Tibial artery (tissue), 4 donors: Measurements from ENCODE around the gene PPP4R2.

Experiments
- DNase-seq, 2 donors: peaks; one replicate each; pipeline ENCODE4 v3.0.0-alpha.2; 2019
- H3K27ac ChIP-seq, 2 donors: fragments of 200-600 bp; sonication (generic) in 1 of 2; 1 replicate in 1 of 2; 2 replicates in 1 of 2; pipeline ENCODE4 v1.5.1; 2018 to 2019; ENCODE audit warnings: mild to moderate bottlenecking in 1 of 2
- H3K27me3 ChIP-seq, 2 donors: fragments of 200-600 bp; sonication (generic) in 1 of 2; one replicate each; pipeline versions ENCODE4 v1.5.1 to v1.6.0; 2016 to 2019
- H3K36me3 ChIP-seq, 3 donors: fragments of 200-600 bp; sonication (generic) in 2 of 3; one replicate each; pipeline ENCODE4 v1.5.1; 2016 to 2019; ENCODE audit warnings: mild to moderate bottlenecking in 2 of 3
- H3K4me1 ChIP-seq, 4 donors: fragments of 200-600 bp; sonication (generic) in 2 of 4; 1 replicate in 3 of 4; 2 replicates in 1 of 4; pipeline ENCODE4 v1.5.1; 2016 to 2019
- H3K4me3 ChIP-seq, 2 donors: fragments of 200-600 bp; sonication (generic) in 1 of 2; 1 replicate in 1 of 2; 2 replicates in 1 of 2; pipeline ENCODE4 v1.5.1; 2018 to 2019; ENCODE audit warnings: mild to moderate bottlenecking in 2 of 2
- H3K9me3 ChIP-seq, 3 donors: fragments of 200-600 bp; sonication (generic) in 1 of 3; one replicate each; pipeline ENCODE4 v1.5.1; 2016 to 2019
- CTCF ChIP-seq, 2 experiments: fragments of 200-600 bp in 1 of 2; fragments of 450-650 bp in 1 of 2; IDR thresholded peaks; one replicate each; pipeline ENCODE4 v1.5.1; 2017 to 2019; ENCODE audit warnings: antibody characterized with exemption in 2 of 2, mild to moderate bottlenecking in 1 of 2, moderate library complexity in 1 of 2
- intact Hi-C: fragments of 100-400 bp; cut with DNase I; formaldehyde crosslinking; loops from one replicate; pipeline ENCODE4 v1.15.0; 2023; ENCODE audit warnings: low total_unique reads

PPP4R2 gene

GRCh38 chr3:73026111-73026759, 29.6 kb downstream of the PPP4R2 start:
- Histone ChIP-seq H3K36me3 (no peaks in the 10 kb centered on the region), H3K27me3 (no peaks in the 10 kb centered on the region), H3K4me1 (peaks cover 0 to 61% (median 22%) of the 10 kb centered on the region in 4 donors), H3K4me3 (no peak overlapping the region), H3K9me3 (no peaks in the 10 kb centered on the region), H3K27ac (no peak overlapping the region)
- no peak for TF ChIP-seq CTCF (IDR thresholded peaks at IDR 0.05)
- intact Hi-C loops: no loop called here
- no peak for DNase-seq

GRCh38 chr3:73026760-73027113, 30.1 kb downstream of the PPP4R2 start:
- Histone ChIP-seq H3K9me3 (no peaks in the 10 kb centered on the region), H3K27ac (no peak overlapping the region), H3K4me3 (no peak overlapping the region), H3K27me3 (no peaks in the 10 kb centered on the region), H3K4me1 (peaks cover 0 to 65% (median 22%) of the 10 kb centered on the region in 4 donors), H3K36me3 (no peaks in the 10 kb centered on the region)
- no peak for TF ChIP-seq CTCF (IDR thresholded peaks at IDR 0.05)
- intact Hi-C loops: no loop called here
- DNase-seq: no peak

GRCh38 chr3:73028803-73029202, 32.2 kb downstream of the PPP4R2 start:
- no peaks in the 10 kb centered on the region for H3K9me3 ChIP-seq
- no peak overlapping the region for H3K27ac ChIP-seq
- no peaks in the 10 kb centered on the region for H3K36me3 ChIP-seq
- no peak overlapping the region for H3K4me3 ChIP-seq
- no peak for TF ChIP-seq CTCF (IDR thresholded peaks at IDR 0.05)
- no peaks in the 10 kb centered on the region for H3K27me3 ChIP-seq
- intact Hi-C loops: no loop called here
- peaks cover 0 to 66% (median 19%) of the 10 kb centered on the region in 4 donors for H3K4me1 ChIP-seq
- no peak for DNase-seq

GRCh38 chr3:73029321-73029796, 32.7 kb downstream of the PPP4R2 start:
- no peak for DNase-seq
- Histone ChIP-seq H3K4me1 (peaks cover 0 to 61% (median 18%) of the 10 kb centered on the region in 4 donors), H3K27me3 (no peaks in the 10 kb centered on the region), H3K27ac (no peak overlapping the region), H3K4me3 (no peak overlapping the region), H3K9me3 (no peaks in the 10 kb centered on the region), H3K36me3 (no peaks in the 10 kb centered on the region)
- intact Hi-C loops: no loop called here
- no peak for TF ChIP-seq CTCF (IDR thresholded peaks at IDR 0.05)

GRCh38 chr3:73030073-73030597, 33.5 kb downstream of the PPP4R2 start:
- Histone ChIP-seq H3K9me3 (no peaks in the 10 kb centered on the region), H3K4me1 (peaks cover 0 to 56% (median 15%) of the 10 kb centered on the region in 4 donors), H3K27me3 (no peaks in the 10 kb centered on the region), H3K36me3 (no peaks in the 10 kb centered on the region), H3K27ac (no peak overlapping the region), H3K4me3 (no peak overlapping the region)
- TF ChIP-seq CTCF (IDR thresholded peaks at IDR 0.05): no peak
- intact Hi-C loops: no loop called here
- no peak for DNase-seq
